DMS53 treated with DMSO at 0.1 percent for 48 hours (cell line): ENCODE data around the gene IDUA.
"Not testable (repeated sequence)": the region's sequence is repeated elsewhere in the genome, so short reads cannot be mapped to it uniquely, and the experiment has no call there.

Source experiments
- DNase-seq: peaks from one replicate; lab custom pipeline; 2025; ENCODE audit not compliant: unreplicated experiment; lab: John Stamatoyannopoulos, UW

IDUA gene

GRCh38 chr4:966266-967112, 20.4 kb upstream of the IDUA start:
- DNase-seq, result no peak

- DNase-seq, result no peak
Measured at GRCh38 chr4:967113-968104, 19.4 kb upstream of the IDUA start.

- DNase-seq, result no peak
Measured at GRCh38 chr4:968221-968620, 18.6 kb upstream of the IDUA start.

- no peak for DNase-seq
Measured at GRCh38 chr4:968621-969394, 18.0 kb upstream of the IDUA start.

GRCh38 chr4:970046-970745, 16.6 kb upstream of the IDUA start:
- DNase-seq, result no peak

- DNase-seq, result no peak
Measured at GRCh38 chr4:970854-971520, 15.9 kb upstream of the IDUA start.

GRCh38 chr4:971666-972500, 15.0 kb upstream of the IDUA start:
- DNase-seq, result no peak

GRCh38 chr4:972651-973424, 14.0 kb upstream of the IDUA start:
- DNase-seq, result no peak

- peak; percentile 37 for DNase-seq
Measured at GRCh38 chr4:973431-974397, 13.1 kb upstream of the IDUA start, which contains the start of gene DGKQ. DGKQ (minus strand) TSS chr4:973569; CDS start chr4:973482, 87 bp downstream.

- DNase-seq, result no peak
Measured at GRCh38 chr4:974668-975067, 12.2 kb upstream of the IDUA start.

GRCh38 chr4:976016-976415, 10.8 kb upstream of the IDUA start:
- not testable (repeated sequence) for DNase-seq

- no peak for DNase-seq
Measured at GRCh38 chr4:978957-979701, 7.7 kb upstream of the IDUA start.

- DNase-seq, result no peak
Measured at GRCh38 chr4:982291-982690, 4.6 kb upstream of the IDUA start.

- no peak for DNase-seq
Measured at GRCh38 chr4:982814-983213, 4.0 kb upstream of the IDUA start.

- no peak for DNase-seq
Measured at GRCh38 chr4:984336-985054, 2.3 kb upstream of the IDUA start.
